Measurements from ENCODE around the gene EHMT1. TPM values are rescaled to one million over a fixed set of nuclear protein-coding genes. Genes with fewer than 3 reads are reported as not detected.

Gene EHMT1
- total RNA-seq, 1 experiment from 2014 or later: 63.9 TPM

- Histone ChIP-seq H3K27me3 (ENCODE audit: control insufficient read depth, insufficient read depth, low read length) (no peaks in the 10 kb centered on the region), H3K9me3 (ENCODE audit: control insufficient read depth, insufficient read depth, low read depth, low read length) (no peaks in the 10 kb centered on the region), H3K4me1 (ENCODE audit: control insufficient read depth, insufficient read depth, low read length) (no peaks in the 10 kb centered on the region), H3K27ac (ENCODE audit: low read length) (no peak overlapping the region), H3K4me3 (ENCODE audit: low read depth in 2 of 2, low read length in 2 of 2) (no peak overlapping the region), H3K36me3 (ENCODE audit: control insufficient read depth, insufficient read depth, low read length) (no peaks in the 10 kb centered on the region)
- no TSS peak for BruUV-seq (replicated peaks)
- in situ Hi-C loops (cut with HindIII; ENCODE audit: low pct_unique_long_range_greater_than_20kb, low sequenced_read_pairs): no loop called here
- intact Hi-C loops (cut with micrococcal nuclease; ENCODE audit: unreplicated experiment): no loop called here
- CTCF ChIA-PET: no interaction called here
- TF ChIP-seq TCF7L2 (IDR thresholded peaks at IDR 0.05; ENCODE audit: low read depth, low read length): no peak
- TF ChIP-seq, protein P1, sequence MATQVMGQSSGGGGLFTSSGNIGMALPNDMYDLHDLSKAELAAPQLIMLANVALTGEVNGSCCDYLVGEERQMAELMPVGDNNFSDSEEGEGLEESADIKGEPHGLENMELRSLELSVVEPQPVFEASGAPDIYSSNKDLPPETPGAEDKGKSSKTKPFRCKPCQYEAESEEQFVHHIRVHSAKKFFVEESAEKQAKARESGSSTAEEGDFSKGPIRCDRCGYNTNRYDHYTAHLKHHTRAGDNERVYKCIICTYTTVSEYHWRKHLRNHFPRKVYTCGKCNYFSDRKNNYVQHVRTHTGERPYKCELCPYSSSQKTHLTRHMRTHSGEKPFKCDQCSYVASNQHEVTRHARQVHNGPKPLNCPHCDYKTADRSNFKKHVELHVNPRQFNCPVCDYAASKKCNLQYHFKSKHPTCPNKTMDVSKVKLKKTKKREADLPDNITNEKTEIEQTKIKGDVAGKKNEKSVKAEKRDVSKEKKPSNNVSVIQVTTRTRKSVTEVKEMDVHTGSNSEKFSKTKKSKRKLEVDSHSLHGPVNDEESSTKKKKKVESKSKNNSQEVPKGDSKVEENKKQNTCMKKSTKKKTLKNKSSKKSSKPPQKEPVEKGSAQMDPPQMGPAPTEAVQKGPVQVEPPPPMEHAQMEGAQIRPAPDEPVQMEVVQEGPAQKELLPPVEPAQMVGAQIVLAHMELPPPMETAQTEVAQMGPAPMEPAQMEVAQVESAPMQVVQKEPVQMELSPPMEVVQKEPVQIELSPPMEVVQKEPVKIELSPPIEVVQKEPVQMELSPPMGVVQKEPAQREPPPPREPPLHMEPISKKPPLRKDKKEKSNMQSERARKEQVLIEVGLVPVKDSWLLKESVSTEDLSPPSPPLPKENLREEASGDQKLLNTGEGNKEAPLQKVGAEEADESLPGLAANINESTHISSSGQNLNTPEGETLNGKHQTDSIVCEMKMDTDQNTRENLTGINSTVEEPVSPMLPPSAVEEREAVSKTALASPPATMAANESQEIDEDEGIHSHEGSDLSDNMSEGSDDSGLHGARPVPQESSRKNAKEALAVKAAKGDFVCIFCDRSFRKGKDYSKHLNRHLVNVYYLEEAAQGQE (IDR thresholded peaks at IDR 0.05; ENCODE audit: insufficient read depth in 1 of 2, low read depth in 2 of 2, low read length in 1 of 2): no peak
- no peak for TF ChIP-seq SIN3A (IDR thresholded peaks at IDR 0.05; ENCODE audit: borderline replicate concordance, insufficient read depth, low read depth, low read length)
- TF ChIP-seq, protein P2, sequence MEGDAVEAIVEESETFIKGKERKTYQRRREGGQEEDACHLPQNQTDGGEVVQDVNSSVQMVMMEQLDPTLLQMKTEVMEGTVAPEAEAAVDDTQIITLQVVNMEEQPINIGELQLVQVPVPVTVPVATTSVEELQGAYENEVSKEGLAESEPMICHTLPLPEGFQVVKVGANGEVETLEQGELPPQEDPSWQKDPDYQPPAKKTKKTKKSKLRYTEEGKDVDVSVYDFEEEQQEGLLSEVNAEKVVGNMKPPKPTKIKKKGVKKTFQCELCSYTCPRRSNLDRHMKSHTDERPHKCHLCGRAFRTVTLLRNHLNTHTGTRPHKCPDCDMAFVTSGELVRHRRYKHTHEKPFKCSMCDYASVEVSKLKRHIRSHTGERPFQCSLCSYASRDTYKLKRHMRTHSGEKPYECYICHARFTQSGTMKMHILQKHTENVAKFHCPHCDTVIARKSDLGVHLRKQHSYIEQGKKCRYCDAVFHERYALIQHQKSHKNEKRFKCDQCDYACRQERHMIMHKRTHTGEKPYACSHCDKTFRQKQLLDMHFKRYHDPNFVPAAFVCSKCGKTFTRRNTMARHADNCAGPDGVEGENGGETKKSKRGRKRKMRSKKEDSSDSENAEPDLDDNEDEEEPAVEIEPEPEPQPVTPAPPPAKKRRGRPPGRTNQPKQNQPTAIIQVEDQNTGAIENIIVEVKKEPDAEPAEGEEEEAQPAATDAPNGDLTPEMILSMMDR (IDR thresholded peaks at IDR 0.05): no peak
- DNase-seq (ENCODE audit: low read depth, low spot score) (no peak), ATAC-seq (no peak)
- POLR2A ChIA-PET: no interaction called here
These were observed 138.8 kb downstream of the EHMT1 start for GRCh38 chr9:137757613-137758029.

GRCh38 chr9:137758067-137758466 is 139.3 kb downstream of the EHMT1 start:
- no peak overlapping the region for H3K4me3 ChIP-seq (ENCODE audit: low read depth in 2 of 2, low read length in 2 of 2)
- no peak overlapping the region for H3K27ac ChIP-seq (ENCODE audit: low read length)
- CTCF ChIA-PET: no interaction called here
- no peaks in the 10 kb centered on the region for H3K9me3 ChIP-seq (ENCODE audit: control insufficient read depth, insufficient read depth, low read depth, low read length)
- in situ Hi-C loops (cut with HindIII; ENCODE audit: low pct_unique_long_range_greater_than_20kb, low sequenced_read_pairs): no loop called here
- H3K36me3 ChIP-seq (ENCODE audit: control insufficient read depth, insufficient read depth, low read length): no peaks in the 10 kb centered on the region
- BruUV-seq (replicated peaks): no TSS peak
- POLR2A ChIA-PET: no interaction called here
- intact Hi-C loops (cut with micrococcal nuclease; ENCODE audit: unreplicated experiment): no loop called here
- no peak for ATAC-seq
- no peaks in the 10 kb centered on the region for H3K4me1 ChIP-seq (ENCODE audit: control insufficient read depth, insufficient read depth, low read length)
- no peaks in the 10 kb centered on the region for H3K27me3 ChIP-seq (ENCODE audit: control insufficient read depth, insufficient read depth, low read length)
- DNase-seq (ENCODE audit: low read depth, low spot score): no peak
- TF ChIP-seq SIN3A (IDR thresholded peaks at IDR 0.05; ENCODE audit: borderline replicate concordance, insufficient read depth, low read depth, low read length): no peak
- TF ChIP-seq, protein P1 (IDR thresholded peaks at IDR 0.05; ENCODE audit: insufficient read depth in 1 of 2, low read depth in 2 of 2, low read length in 1 of 2): no peak

All from Panc1 (cell line).